KBM-7 (cell line): ENCODE results near the gene TIGD3.
A peak's percentile ranks its signal among the peaks of the same experiment; 100 is the strongest.

Source experiments
- DNase-seq: peaks from one replicate; pipeline ENCODE4 v3.0.0-alpha.2; 2015
- in situ Hi-C: fragments of 300-500 bp; cut with MboI; formaldehyde crosslinking; loops from 2 replicates; pipeline ENCODE4 v1.14.3; 2020; ENCODE audit warnings: low sequenced_read_pairs, low pct_unique_long_range_greater_than_20kb, mixed read lengths

TIGD3 gene

DNA sequence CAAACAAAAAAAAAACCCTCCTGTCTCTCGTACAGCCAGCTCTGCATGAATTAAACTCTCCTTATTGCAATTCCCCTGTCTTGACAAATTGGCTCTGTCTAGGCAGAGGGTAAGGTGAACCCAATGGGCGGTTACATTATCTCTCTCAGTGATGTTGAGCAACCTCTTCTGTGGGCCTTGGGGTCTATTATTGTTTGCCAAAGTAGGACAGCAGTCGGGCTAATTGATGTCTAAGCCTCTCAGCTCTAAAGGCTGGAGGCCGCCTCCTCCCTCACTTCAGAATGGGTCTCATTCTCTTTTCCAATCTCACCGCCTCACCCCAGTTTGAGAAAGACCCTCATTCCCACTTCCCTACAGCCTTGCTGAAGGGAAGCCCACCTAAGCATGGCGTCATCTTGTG, 29.2 kb downstream of the TIGD3 start:
- in situ Hi-C loops, result no loop called here
- no peak for DNase-seq

DNA sequence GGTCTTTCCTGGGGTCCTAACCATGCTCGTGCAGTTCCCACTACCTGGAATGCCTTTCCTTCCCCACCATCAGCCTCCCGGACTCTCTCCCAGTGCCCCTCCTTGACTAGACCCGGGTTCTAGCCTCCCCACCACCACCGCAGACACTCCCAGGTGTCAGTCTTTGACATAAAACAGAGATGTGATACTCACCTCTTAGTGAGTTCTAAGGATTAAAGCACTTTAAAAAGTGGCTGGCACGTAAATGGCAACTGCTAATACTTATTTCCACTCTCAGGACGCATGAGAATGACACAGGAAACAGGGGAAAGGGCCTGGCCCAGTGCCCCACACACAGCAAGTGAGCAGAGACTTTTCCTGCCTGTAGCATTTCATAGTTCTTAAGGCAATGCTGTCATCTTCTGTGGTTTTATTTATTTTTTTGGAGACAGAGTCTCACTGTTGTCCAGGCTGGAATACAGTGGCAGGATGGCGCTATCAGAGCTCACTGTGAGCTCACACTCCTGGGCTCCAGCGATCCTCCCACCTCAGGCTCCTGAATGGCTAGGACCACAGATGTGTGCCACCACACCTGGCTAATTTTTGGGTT, 29.8 kb downstream of the TIGD3 start:
- in situ Hi-C loops, result no loop called here
- peak; percentile 29 for DNase-seq

DNA sequence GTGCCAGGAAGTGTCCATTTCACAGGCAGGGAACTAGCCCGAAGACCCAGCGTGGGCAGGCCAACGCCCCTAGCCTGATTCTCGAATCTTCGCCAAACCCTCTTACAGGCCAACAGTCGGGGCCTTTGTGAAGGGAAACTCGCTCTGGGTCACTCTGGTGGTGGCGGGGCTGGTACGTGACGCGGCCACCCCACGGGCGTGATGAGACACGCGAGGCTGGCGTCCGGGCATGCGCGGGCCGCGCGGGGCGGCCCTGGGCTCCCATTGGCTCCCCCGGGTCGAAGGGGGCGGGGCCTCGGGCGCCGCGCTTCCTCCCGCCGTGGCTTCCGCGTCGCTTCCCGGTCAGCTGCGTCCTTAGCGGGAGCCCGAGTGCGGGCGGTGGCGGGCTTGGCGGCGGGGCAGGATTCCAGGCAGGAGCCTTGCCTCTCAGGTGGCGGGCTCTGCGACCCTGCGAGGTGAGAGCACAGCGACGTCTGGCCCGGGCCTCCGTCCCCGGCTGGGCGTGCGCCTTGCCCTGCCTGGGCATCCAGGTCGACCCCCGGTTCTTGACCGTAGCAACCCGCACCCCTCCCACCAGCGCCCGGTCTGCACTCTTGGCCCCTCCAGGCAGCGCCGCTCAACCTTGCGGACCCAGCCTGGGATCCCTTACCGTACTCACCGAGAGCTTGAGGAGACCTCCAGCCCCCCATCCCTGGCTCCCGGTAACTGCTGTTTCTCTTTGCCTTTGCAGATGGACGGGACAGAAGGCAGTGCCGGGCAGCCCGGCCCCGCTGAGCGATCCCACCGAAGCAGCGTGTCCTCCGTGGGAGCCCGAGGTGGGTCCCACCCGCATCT, 32.0 kb downstream of the TIGD3 start, which contains the start of gene FRMD8:
Gene FRMD8 (plus strand): TSS at position 331 of the 834 bp plus-strand sequence. CDS start 400 bp downstream, at position 731.
- in situ Hi-C loops, result no loop called here
- DNase-seq, result peak; percentile 80

DNA sequence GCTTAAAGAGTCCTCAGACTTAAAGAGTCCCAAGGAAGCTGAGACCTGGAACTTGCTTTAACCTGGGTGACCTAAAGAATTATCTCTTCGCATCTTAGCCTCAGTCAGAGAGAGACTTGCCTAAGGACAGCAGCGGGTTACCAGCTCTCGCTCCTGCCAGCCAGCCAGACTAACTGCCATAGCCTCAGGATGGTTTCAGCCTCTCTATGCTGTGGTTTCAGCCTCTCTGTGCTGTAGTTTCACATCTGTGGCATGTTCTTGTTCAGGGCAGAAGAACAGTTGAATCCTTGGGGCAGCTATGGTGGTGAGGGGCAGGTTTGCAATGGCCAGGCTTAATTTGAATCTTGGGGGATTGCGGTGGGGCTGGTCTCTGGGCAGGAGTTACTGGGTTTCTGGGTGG, 34.2 kb downstream of the TIGD3 start:
- in situ Hi-C loops, result no loop called here
- no peak for DNase-seq

DNA sequence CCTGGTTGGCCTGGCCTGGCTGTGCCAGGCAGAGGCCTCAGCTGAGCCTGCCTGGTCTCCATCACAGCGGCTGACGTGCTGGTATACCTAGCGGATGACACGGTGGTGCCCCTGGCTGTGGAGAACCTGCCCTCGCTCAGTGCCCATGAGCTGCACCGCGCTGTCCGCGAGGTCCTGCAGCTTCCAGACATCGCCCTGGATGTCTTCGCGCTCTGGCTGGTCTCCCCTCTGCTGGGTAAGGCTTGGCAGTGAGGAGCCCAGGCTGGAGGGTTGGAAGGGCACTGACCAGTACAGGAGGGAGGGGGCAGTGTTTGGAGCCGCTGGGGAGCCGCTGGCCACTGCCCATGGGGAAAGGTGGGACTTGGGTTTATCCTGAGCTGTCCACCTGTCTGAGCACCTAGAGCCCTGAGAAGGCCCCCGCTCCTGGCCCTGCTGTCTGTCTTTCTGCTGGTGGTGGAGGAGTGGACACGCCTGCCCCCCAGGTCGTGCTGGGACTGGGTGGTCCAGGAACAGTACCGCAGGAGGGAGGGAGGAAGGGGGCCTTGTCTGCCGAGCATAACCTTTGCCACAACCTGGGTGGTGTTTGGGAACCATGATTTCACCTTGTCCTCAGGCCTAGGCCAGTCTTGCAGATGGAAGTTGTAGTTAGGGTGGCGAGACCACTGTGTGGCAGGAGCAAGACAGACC, 34.9 kb downstream of the TIGD3 start:
- in situ Hi-C loops, result no loop called here
- no peak for DNase-seq

DNA sequence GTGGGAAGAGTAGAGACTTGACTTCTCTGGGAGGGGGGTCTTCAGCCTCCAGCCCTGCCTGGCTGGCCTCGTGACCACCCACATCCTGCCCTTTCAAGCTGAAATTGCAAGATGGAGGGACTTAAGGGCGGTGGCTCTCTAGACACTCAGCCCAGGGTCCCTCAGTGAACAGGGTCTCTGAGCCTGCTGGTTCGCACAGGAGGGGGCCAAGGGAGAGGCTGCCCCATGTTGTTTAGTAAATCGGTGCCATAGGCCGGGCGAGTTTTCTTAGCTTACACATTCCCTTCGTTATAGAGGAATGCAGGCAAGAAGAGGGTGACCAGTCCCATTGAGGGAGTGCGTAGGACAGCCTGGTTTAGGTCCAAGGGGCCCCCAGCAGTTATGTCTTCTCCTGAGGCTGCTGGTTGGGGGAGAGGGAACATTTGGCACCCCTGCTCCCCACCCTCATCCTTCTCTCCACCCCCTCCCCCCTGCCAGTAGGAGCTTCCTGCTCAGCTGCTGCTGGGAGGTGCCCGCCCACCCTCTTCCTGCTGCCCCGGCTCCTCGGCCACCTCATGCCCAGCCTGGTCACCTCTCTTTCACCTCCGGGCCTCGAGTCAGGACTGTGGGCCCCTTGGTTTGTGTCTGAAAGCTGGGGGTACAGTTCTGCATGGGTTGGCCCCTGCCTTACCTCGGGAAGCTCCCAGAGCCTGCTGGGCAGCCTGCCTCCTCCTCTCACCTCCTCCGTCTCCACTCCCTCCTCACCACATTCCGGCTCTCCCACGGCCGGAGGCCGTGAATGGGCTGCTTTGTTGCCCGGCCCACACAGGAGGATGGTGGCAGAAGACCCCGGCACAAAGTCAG, 35.8 kb downstream of the TIGD3 start:
- in situ Hi-C loops, result no loop called here
- no peak for DNase-seq

DNA sequence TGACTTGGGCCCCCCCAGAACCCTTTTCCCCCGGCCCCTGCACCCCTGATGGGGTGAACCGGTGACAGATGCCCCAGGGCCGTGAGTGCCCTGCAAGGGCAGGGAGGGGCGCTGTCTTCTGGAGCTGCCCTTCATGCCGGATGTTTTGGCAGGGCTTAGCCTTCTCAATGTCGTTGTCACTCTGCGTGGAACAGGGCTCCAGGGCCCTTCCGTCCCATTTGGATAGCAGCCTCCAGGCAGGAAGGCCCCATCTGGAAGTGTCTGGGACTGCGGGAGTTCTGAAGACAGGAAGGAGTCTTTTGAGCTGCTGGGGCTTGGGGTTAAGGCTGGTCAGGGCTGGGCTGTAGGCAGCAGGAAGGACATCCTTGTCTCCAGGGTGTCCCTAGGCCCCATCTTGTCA, 36.4 kb downstream of the TIGD3 start:
- DNase-seq, result no peak
- in situ Hi-C loops, result no loop called here

DNA sequence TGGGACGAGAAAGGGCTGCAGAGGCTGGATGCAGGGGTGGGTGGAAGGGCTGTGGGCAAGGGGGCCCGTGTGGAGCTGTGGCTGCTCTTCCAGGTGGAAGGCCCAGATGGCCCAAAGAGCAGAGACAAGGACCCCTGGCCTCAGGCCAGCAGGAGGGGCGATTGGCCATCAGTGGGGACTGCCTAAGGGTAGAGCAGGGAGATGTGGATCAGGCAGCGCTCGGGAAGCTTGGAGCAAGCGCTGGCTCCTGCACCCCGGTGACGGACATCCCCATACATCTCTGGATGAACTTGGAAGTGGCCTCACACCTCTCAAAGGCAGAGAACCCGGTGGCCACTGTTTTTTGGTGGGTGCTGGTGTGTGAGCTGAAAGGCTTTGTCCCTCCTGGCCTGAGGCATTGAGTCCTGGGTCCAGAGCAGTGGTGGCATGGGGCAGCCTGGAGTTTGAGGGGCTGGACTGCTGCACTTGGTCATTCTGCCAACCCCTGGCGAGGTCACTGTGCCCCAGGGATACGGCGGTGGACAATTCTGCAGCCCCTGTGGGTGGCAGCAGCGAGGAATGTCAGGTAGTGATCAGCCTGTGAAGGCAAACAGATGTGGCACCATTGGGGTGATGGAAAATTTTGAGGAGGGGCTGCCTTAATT, 37.8 kb downstream of the TIGD3 start:
- in situ Hi-C loops, result no loop called here
- no peak for DNase-seq

DNA sequence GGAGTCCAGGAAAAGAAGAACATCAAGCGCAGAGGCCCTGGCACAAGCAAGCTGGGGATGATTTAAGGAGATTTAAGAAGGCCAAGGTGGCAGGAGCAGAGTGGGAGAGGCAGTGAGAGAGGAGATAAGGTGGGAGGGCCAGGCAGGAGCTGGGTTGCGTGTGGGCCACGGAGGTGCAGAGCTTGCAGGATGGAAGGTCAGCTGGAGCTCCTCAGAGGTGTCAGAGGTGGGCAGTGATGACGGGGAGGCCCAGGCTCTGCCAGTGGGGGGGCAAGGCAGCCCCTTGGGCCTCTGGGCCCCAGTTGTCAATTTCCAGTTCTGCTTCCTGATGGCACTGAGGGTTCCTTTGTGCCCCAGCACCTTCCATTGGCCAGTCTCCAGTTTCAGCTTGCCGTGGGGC, 38.3 kb downstream of the TIGD3 start:
- no peak for DNase-seq
- in situ Hi-C loops, result no loop called here

DNA sequence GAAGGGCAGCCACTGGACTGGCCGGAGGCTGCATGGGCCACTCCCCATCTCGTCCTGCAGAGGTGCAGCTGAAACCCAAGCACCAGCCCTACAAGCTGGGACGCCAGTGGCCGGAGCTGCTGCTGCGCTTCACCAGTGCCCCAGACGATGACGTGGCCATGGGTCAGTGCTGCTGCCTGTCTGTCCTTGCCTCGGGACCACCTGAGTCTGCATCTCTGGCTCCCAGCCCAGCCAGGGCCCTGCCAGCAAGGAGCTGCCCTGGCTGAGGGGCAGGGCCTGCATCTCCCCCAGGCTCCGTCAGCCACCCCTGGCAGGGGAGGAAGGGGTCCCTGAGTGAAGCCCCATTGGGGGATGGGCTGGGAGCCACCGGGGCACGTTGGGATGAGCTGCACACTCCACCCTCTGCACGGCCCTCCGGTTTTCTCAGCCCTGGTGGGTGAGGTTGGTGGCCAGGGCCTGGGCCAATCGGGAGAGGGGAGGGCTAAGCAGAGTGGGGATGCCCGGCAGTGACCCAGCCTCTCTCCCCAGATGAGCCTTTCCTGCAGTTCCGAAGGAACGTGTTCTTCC, 39.0 kb downstream of the TIGD3 start:
- DNase-seq, result no peak

DNA sequence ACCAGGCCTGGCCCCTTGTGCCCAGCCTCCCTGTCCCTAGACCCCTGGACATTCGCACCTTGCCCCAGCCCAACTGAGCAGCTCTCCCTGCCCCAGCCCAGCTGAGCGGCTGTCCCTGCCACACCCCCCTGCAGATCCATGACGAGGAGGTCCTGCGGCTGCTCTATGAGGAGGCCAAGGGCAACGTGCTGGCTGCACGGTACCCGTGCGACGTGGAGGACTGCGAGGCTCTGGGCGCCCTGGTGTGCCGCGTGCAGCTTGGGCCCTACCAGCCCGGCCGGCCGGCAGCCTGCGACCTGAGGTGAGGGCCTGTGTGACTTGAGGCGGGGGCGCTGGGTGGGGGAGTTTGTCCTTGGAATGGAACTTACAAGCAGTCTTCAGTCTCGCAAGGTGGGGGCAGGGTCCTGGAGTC, 39.6 kb downstream of the TIGD3 start:
- no peak for DNase-seq
- in situ Hi-C loops, result no loop called here

More for the DNA sequence above, 39.0 kb downstream of the TIGD3 start:
- in situ Hi-C loops, result no loop called here

DNA sequence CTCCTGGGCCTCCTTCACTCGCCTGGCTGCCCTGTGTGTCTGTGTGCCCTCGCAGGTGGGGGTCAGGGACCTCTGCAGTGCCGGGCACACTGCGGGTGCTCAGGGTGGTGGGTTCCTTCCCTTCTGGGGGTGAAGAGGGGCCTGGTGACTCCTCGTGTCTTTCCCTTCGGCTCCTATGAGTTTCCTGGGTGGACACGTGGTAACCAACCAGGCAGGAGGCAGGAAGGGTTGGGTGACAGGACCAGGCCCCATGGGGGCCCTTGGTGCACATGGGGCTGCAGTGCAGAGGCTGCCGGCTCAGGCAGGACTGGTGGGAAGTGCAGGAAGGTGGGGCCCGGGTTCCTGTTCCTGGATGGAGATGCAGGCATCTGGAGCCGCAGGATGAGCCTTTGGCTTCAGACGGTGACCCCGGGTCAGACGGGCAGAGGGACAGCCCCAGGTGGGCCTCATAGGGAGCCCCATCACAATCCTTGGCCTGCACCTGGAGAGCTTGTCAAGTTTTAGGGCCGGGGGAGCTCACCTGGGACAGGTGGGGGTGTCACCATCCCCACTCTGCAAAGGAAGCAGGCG, 41.5 kb downstream of the TIGD3 start:
- DNase-seq, result no peak
- in situ Hi-C loops, result no loop called here

DNA sequence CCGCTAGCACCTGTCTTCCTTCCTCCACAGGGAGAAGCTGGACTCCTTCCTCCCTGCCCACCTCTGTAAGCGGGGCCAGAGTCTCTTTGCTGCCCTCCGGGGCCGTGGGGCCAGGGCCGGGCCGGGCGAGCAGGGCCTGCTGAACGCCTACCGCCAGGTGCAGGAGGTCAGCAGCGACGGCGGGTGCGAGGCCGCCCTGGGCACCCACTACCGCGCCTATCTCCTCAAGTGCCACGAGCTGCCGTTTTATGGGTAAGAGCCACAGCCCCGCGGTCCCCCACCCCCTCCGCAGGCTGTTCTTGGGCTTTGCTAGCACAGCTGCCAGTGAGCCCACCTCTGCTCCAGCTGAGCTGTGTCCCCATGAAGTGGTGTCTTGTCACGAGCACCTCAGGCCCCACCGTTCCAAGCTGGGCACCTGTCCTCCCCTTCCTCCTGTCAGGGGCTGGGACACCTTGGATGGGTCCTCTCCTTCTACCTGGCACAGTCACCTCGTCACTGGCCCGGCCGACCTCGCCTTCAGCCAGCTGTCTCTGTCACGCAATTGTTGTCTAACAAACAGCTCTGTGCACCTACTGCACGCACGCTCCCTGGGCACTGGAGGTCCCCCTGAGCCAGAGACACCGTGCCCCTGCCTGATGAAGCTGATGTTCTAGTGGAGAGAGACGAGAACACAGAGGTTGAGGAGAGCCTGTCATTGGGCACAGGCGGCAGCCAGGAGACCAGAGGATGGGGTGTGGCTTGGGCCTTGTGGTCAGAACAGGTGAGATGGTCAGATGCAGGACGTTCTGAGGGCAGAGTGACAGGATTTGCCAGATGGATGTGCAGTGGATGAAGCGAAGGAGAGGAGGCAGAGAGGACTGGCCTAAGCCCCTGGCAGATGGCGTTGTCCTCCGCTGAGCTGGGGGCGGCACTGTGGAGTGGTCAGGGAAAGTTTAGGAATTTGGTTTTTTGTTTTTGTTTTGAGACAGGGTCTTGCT, 42.5 kb downstream of the TIGD3 start:
- in situ Hi-C loops, result no loop called here
- no peak for DNase-seq

DNA sequence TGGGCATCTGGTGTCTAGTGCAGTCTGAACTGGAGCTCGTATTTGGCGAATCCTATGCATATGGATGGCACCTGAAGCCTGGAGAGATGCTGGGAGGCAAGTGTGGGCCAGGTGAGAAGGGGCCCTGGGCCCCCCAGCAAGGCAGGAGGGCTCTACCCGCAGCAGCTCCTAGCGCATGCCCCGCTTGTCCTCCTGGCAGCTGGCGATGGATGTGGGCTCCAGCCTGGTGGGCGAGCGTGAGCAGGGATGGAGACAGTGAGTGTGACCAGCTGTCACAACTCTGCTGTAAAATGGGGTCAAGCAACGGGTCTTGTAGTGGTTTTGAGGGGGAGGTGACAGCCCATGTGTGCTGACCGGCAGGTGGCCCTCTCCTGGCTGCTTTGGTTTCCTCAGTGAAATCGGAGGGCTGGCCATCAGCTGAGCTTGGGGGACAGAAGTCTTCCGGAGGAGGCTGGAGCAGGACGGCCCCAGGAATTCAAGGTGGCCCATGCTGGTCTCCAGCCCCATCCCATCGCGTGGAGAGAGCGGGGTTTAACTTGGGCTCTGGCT, 43.9 kb downstream of the TIGD3 start:
- no peak for DNase-seq
- in situ Hi-C loops, result no loop called here

DNA sequence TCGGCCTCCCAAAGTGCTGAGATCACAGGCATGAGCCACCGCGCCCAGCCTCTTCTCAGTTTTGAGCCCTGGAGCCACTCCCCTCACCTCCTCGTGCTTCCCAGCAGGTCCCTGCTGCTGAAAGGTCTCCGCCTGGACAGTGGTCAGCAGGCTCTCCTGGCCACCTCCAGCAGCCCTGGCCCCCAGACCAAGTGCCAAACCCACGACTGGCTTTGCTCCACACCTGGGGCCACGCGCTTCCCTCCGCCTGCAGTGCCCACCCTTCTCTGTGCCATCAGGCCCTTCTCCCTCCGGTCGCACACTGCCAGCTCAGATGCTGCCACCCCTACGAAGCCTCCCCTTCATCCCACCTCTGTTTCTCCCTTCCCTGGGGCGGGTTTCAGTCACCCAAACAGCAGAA, 44.7 kb downstream of the TIGD3 start:
- DNase-seq, result no peak
- in situ Hi-C loops, result no loop called here

DNA sequence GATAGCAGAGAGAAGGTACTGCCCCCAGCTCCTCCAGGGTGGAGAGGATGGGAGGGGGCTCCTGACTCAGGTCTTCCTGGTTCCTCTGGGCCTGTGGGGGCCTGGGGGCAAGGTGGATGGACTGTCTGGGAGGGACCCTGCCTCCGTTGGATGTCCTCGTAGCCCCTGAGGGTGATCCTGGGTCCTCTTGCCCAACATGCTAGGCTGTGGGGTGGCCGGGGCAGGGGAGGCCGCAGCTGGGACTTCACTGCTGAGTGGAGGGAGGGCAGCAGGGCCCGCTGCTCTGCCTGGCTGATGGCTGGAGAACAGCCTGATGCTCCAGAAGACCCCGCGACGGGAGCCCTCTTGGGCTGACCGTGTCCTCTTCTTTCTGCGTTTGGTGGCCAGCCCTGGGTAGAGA, 45.3 kb downstream of the TIGD3 start:
- DNase-seq, result no peak
- in situ Hi-C loops, result no loop called here
